ENCODE measurements around the gene ADAMTS17. TPM values are rescaled to one million over a fixed set of nuclear protein-coding genes. Genes with fewer than 3 reads are reported as not detected.

Gene ADAMTS17
- total RNA-seq, 1 experiment from 2014 or later: 7.7 TPM

DNA sequence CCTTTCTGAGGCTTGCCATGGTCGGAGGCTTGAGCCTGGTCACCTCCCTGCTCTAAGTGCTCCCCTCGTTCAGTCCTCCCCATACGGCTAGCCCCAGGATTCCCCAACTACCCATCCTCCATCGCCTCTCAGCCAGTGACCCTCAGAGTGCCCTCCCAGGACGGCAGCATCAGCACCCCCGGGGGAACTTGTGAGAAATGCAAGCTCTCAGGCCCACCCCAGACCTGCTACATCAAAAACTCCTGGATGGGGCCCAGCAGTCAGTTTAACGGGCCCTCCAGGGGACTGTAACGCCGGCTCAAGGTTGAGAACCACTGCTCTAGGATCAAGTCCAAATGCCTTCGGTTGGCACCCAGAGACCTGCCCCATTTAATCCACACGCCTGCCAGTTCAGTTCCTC is 6.9 kb downstream of the ADAMTS17 start:
- intact Hi-C loops (cut with micrococcal nuclease): loop anchor here (5.0 kb wide), 1 partner anchor 358 kb away; no protein-coding TSS in a partner anchor
- no peaks in the 10 kb centered on the region for H3K27me3 Mint-ChIP-seq (ENCODE audit: insufficient read depth, unreplicated experiment)
- DNase-seq (ENCODE audit: unreplicated experiment): no peak
- peaks cover 8% of the 10 kb centered on the region for H3K4me1 Mint-ChIP-seq (ENCODE audit: insufficient read depth, unreplicated experiment)
- BruUV-seq (replicated peaks): no TSS peak
- no peak overlapping the region for H3K27ac Mint-ChIP-seq (ENCODE audit: low read depth, unreplicated experiment)
- ChIA-PET POLR2A (interaction anchor here (1.1 kb wide), 1 partner anchor 15 kb away, joined by 3 read pairs; no protein-coding TSS in a partner anchor), CTCF (interaction anchor here (0.6 to 0.8 kb wide), 2 partner anchors 9 to 15 kb away, joined by 3 read pairs; no protein-coding TSS in a partner anchor)
- no peaks in the 10 kb centered on the region for H3K36me3 Mint-ChIP-seq (ENCODE audit: insufficient read depth, unreplicated experiment)
- no peaks in the 10 kb centered on the region for H3K9me3 Mint-ChIP-seq (ENCODE audit: unreplicated experiment)
- H3K4me3 Mint-ChIP-seq (ENCODE audit: unreplicated experiment): no peak overlapping the region
- TF ChIP-seq, protein P1, sequence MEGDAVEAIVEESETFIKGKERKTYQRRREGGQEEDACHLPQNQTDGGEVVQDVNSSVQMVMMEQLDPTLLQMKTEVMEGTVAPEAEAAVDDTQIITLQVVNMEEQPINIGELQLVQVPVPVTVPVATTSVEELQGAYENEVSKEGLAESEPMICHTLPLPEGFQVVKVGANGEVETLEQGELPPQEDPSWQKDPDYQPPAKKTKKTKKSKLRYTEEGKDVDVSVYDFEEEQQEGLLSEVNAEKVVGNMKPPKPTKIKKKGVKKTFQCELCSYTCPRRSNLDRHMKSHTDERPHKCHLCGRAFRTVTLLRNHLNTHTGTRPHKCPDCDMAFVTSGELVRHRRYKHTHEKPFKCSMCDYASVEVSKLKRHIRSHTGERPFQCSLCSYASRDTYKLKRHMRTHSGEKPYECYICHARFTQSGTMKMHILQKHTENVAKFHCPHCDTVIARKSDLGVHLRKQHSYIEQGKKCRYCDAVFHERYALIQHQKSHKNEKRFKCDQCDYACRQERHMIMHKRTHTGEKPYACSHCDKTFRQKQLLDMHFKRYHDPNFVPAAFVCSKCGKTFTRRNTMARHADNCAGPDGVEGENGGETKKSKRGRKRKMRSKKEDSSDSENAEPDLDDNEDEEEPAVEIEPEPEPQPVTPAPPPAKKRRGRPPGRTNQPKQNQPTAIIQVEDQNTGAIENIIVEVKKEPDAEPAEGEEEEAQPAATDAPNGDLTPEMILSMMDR (IDR thresholded peaks at IDR 0.05; ENCODE audit: unreplicated experiment): no peak

DNA sequence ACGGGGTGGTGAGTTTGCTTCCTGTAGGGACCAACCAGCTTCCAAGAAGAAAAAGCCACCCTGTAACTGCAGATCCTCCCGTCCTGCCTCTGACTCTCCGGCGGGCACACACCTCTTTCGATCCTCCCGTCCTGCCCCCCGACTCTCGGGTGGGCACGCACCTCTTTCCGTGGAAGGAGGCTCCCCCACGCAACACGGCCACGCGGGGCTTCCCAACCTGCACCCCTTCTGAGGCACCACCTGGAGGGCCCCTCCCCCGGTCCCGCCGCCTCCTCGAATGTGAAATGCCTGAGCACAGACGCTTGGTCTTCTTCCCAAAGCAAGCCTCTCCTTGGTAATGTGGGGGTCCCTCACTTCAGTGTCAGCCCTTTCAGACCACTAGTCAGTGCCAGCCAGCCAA is 7.3 kb downstream of the ADAMTS17 start:
- H3K36me3 Mint-ChIP-seq (ENCODE audit: insufficient read depth, unreplicated experiment): no peaks in the 10 kb centered on the region

DNA sequence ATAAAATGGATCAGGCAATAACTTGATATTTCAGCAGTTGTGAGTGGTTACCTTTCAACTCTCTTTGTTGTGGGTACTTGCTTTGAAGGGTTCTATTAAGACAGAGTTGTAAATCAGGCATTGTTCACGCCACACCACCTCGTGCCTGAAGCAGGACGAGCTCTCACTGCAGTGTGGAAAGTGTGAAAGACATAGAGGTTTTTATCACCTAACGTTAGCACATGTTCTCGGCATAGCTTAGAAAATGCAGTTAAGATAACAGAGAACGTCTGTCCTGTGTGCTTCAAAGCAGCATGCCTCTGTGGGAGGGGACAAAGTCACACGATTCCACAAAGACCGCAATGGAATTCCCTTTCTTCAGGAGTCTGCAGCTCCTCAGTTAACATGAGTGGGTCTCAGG is 7.8 kb downstream of the ADAMTS17 start:
- no TSS peak for BruUV-seq (replicated peaks)
- intact Hi-C loops (cut with micrococcal nuclease): no loop called here
- TF ChIP-seq, protein P1 (IDR thresholded peaks at IDR 0.05; ENCODE audit: unreplicated experiment): no peak
- no peak for DNase-seq (ENCODE audit: unreplicated experiment)
- no peaks in the 10 kb centered on the region for H3K4me1 Mint-ChIP-seq (ENCODE audit: insufficient read depth, unreplicated experiment)
- H3K9me3 Mint-ChIP-seq (ENCODE audit: unreplicated experiment): no peaks in the 10 kb centered on the region
- H3K27me3 Mint-ChIP-seq (ENCODE audit: insufficient read depth, unreplicated experiment): no peaks in the 10 kb centered on the region
- no peak overlapping the region for H3K27ac Mint-ChIP-seq (ENCODE audit: low read depth, unreplicated experiment)
- CTCF ChIA-PET: interaction anchor here (1.1 kb wide), 1 partner anchor 17 kb away, joined by 4 read pairs; no protein-coding TSS in a partner anchor
- H3K4me3 Mint-ChIP-seq (ENCODE audit: unreplicated experiment): no peak overlapping the region
- POLR2A ChIA-PET: interaction anchor here (1.1 kb wide), 1 partner anchor 16 kb away, joined by 3 read pairs; no protein-coding TSS in a partner anchor
- H3K36me3 Mint-ChIP-seq (ENCODE audit: insufficient read depth, unreplicated experiment): no peaks in the 10 kb centered on the region

More for the DNA sequence above, 7.3 kb downstream of the ADAMTS17 start:
- no peak for DNase-seq (ENCODE audit: unreplicated experiment)
- TF ChIP-seq, protein P1 (IDR thresholded peaks at IDR 0.05; ENCODE audit: unreplicated experiment): no peak
- ChIA-PET POLR2A (interaction anchor here (1.1 kb wide), 1 partner anchor 15 kb away, joined by 3 read pairs; no protein-coding TSS in a partner anchor), CTCF (interaction anchor here (0.6 kb wide), 1 partner anchor 15 kb away, joined by 3 read pairs; no protein-coding TSS in a partner anchor)
- no TSS peak for BruUV-seq (replicated peaks)
- intact Hi-C loops (cut with micrococcal nuclease): no loop called here
- no peaks in the 10 kb centered on the region for H3K27me3 Mint-ChIP-seq (ENCODE audit: insufficient read depth, unreplicated experiment)
- H3K4me1 Mint-ChIP-seq (ENCODE audit: insufficient read depth, unreplicated experiment): peaks cover 4% of the 10 kb centered on the region
- no peaks in the 10 kb centered on the region for H3K9me3 Mint-ChIP-seq (ENCODE audit: unreplicated experiment)
- H3K27ac Mint-ChIP-seq (ENCODE audit: low read depth, unreplicated experiment): no peak overlapping the region
- no peak overlapping the region for H3K4me3 Mint-ChIP-seq (ENCODE audit: unreplicated experiment)

DNA sequence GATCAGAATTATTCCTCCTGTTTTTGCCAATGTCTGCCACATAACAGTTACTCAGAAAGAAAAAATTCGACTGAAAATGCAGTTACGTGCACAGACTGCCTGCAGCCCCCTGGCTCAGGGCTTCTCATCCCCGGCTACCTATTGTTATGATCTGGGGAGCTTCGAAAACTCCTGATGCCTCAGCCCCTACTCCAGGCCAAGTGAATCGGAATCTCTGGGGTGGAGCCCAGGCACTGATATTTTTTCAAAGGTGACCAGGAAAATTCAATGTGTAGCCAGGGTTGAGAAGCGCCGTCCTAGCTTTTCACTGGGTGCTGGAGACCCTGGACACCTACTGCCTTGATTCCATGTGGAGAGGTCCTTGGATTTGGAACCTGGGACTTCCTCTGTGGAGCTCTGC is 8.5 kb downstream of the ADAMTS17 start:
- Mint-ChIP-seq H3K27ac (ENCODE audit: low read depth, unreplicated experiment) (no peak overlapping the region), H3K36me3 (ENCODE audit: insufficient read depth, unreplicated experiment) (no peaks in the 10 kb centered on the region), H3K4me1 (ENCODE audit: insufficient read depth, unreplicated experiment) (no peaks in the 10 kb centered on the region), H3K27me3 (ENCODE audit: insufficient read depth, unreplicated experiment) (no peaks in the 10 kb centered on the region), H3K9me3 (ENCODE audit: unreplicated experiment) (no peaks in the 10 kb centered on the region), H3K4me3 (ENCODE audit: unreplicated experiment) (no peak overlapping the region)
- DNase-seq (ENCODE audit: unreplicated experiment): no peak
- BruUV-seq (replicated peaks): no TSS peak
- intact Hi-C loops (cut with micrococcal nuclease): no loop called here
- ChIA-PET POLR2A (no interaction called here), CTCF (interaction anchor here (1.0 to 1.1 kb wide), 2 partner anchors 8 to 18 kb away, joined by 3 to 4 read pairs; no protein-coding TSS in a partner anchor)
- TF ChIP-seq, protein P1 (IDR thresholded peaks at IDR 0.05; ENCODE audit: unreplicated experiment): no peak

All from MCF 10A (cell line).